HepG2 (cell line): ENCODE measurements around the gene PLCXD1. TPM values are rescaled to one million over a fixed set of nuclear protein-coding genes. Genes with fewer than 3 reads are reported as not detected.

Source experiments
- ATAC-seq: fragments of 200-7000 bp; cut with Tn5 transposase; 3 replicates; pipeline ENCODE4 v1.9.1; 2020; ENCODE audit warnings: mild to moderate bottlenecking, moderate library complexity
- BruUV-seq: library from RNA; stranded (reverse); fragments of 400-500 nt; replicated peaks from 2 replicates; lab custom pipeline; 2021; lab: Mats Ljungman, UMichigan
- CTCF ChIA-PET: fragments of 300-600 bp; formaldehyde crosslinking; extraction: SDS; loops from one replicate; lab custom pipeline; 2021; ENCODE audit warnings: low total read pairs, inconsistent platforms, low intra/inter-chr PET ratio; lab: Yijun Ruan, JAX
- POLR2A ChIA-PET: fragments of 350-600 bp; sonication (Branson Sonifier 250); formaldehyde crosslinking; loops from one replicate; lab custom pipeline; 2020; ENCODE audit warnings: antibody characterized with exemption, inconsistent platforms; lab: Yijun Ruan, JAX
- DNase-seq: peaks from one replicate; pipeline ENCODE4 v3.0.0-alpha.2; 2015; ENCODE audit warnings: low spot score
- FAIRE-seq: peaks from 3 replicates; lab custom pipeline; 2011; peaks lifted over from hg19 to GRCh38; lab: Jason Lieb, UNC
- H2AFZ ChIP-seq: one replicate; pipeline ENCODE4 v1.6.1; 2011; ENCODE audit warnings: low read length, inconsistent platforms
- H3K27ac ChIP-seq: fragments of 300-600 bp; 3 replicates; pipeline ENCODE4 v1.8.0; 2011; ENCODE audit warnings: mixed run types, mild to moderate bottlenecking, mixed read lengths, low read length, inconsistent platforms; ENCODE audit not compliant: insufficient read depth; ENCODE audit errors: extremely low read length
- H3K27me3 ChIP-seq, 2 experiments: fragments of 200-600 bp in 1 of 2; 2 replicates in 1 of 2; 3 replicates in 1 of 2; pipeline versions ENCODE4 v1.6.0 to v1.8.0; 2011; ENCODE audit warnings: low read length in 2 of 2, mild to moderate bottlenecking in 2 of 2, moderate library complexity in 2 of 2, inconsistent platforms in 1 of 2; ENCODE audit not compliant: insufficient read depth in 2 of 2, control insufficient read depth in 1 of 2
- H3K36me3 ChIP-seq, 2 experiments: fragments of 200-600 bp in 1 of 2; replicated peaks in 1 of 2; 2 replicates in 1 of 2; 3 replicates in 1 of 2; pipeline versions ENCODE4 v1.5.1 to v1.8.0; 2011; ENCODE audit warnings: low read length in 2 of 2, inconsistent platforms in 1 of 2; ENCODE audit not compliant: insufficient read depth in 2 of 2, control insufficient read depth in 1 of 2
- H3K4me1 ChIP-seq: 2 replicates; pipeline ENCODE4 v1.5.1; 2012; ENCODE audit warnings: low read length, inconsistent platforms; ENCODE audit not compliant: insufficient read depth
- H3K4me2 ChIP-seq: 2 replicates; pipeline ENCODE4 v1.6.0; 2011; ENCODE audit warnings: low read depth, low read length, inconsistent platforms
- H3K4me3 ChIP-seq, 3 experiments: fragments of 200-600 bp in 1 of 3; sonication (generic), shearing (Covaris generic) in 1 of 3; replicated peaks in 1 of 3; 2 replicates each; pipeline ENCODE4 v1.5.1; 2011 to 2016; ENCODE audit warnings: low read length in 3 of 3, inconsistent platforms in 2 of 3, low read depth in 2 of 3, mild to moderate bottlenecking in 2 of 3, control low read depth in 1 of 3, mixed read lengths in 1 of 3; ENCODE audit not compliant: insufficient read depth in 1 of 3
- H3K79me2 ChIP-seq: one replicate; pipeline ENCODE4 v1.6.1; 2011; ENCODE audit warnings: low read length, inconsistent platforms; ENCODE audit not compliant: insufficient read depth
- H3K9ac ChIP-seq: 2 replicates; pipeline ENCODE4 v1.6.0; 2011; ENCODE audit warnings: mild to moderate bottlenecking, low read depth, low read length, inconsistent platforms; ENCODE audit not compliant: insufficient read depth
- H3K9me3 ChIP-seq: 2 replicates; pipeline ENCODE4 v1.5.1; 2012; ENCODE audit warnings: mild to moderate bottlenecking, low read length
- H4K20me1 ChIP-seq: 2 replicates; pipeline ENCODE4 v1.6.0; 2011; ENCODE audit warnings: inconsistent platforms, mild to moderate bottlenecking, low read length, moderate library complexity; ENCODE audit not compliant: insufficient read depth
- E2F5 ChIP-seq: sonication (generic); formaldehyde crosslinking; conservative IDR thresholded peaks from 2 replicates; pipeline ENCODE4 v1.4.0; 2020; ENCODE audit warnings: missing genetic modification reagents
- GABPB1 ChIP-seq: IDR thresholded peaks from 2 replicates; pipeline ENCODE4 v1.6.1; 2016; ENCODE audit warnings: mild to moderate bottlenecking, missing genetic modification reagents, moderate library complexity, missing compliant biosample characterization
- KLF15 ChIP-seq: sonication (generic); formaldehyde crosslinking; IDR thresholded peaks from 2 replicates; pipeline ENCODE4 v1.8.1; 2023; ENCODE audit warnings: borderline replicate concordance, mild to moderate bottlenecking, inconsistent platforms, missing genetic modification reagents, mixed read lengths
- NFAT5 ChIP-seq: sonication (generic); formaldehyde crosslinking; IDR thresholded peaks from 2 replicates; pipeline ENCODE4 v1.4.0; 2020; ENCODE audit warnings: missing genetic modification reagents
- ZC3H13 ChIP-seq: sonication (generic); formaldehyde crosslinking; IDR thresholded peaks from 2 replicates; pipeline ENCODE4 v1.8.1; 2023; ENCODE audit warnings: mild to moderate bottlenecking, missing genetic modification reagents, moderate library complexity
- ZNF530 ChIP-seq: sonication (generic); formaldehyde crosslinking; IDR thresholded peaks from 2 replicates; pipeline ENCODE4 v1.5.0; 2020; ENCODE audit warnings: low read depth, mild to moderate bottlenecking, missing genetic modification reagents
- WGBS: methylation state at CpG from one replicate; pipeline ENCODE4 v1.1.6; 2017; ENCODE audit warnings: low lambda C conversion rate; 5-methylcytosine and 5-hydroxymethylcytosine counted together
- in situ Hi-C: cut with HindIII; loops from 2 replicates; pipeline ENCODE4 v1.10.0; 2017; ENCODE audit warnings: low pct_unique_long_range_greater_than_20kb; ENCODE audit not compliant: extremely low pct_ligation_motif_present
- intact Hi-C: fragments of 100-400 bp; cut with micrococcal nuclease; formaldehyde crosslinking; loops from one replicate; pipeline ENCODE4 v1.10.0; 2022; ENCODE audit not compliant: unreplicated experiment
- polyA plus RNA-seq, 8 experiments: library from polyadenylated mRNA; depleted of rRNA in 3 of 8; stranded (reverse) in 7 of 8; unstranded in 1 of 8; fragments of >200 nt; fragmentation: Illumina TruSeq in 4 of 8; extraction: Trizol in 4 of 8; gene quantifications; 2 replicates each; pipeline versions ENCODE4 v1.2.1 to v1.2.3, GENCODE V29; 2011 to 2016; ENCODE audit warnings: low read depth in 4 of 8, missing spikeins in 1 of 8, mixed read lengths in 1 of 8; ENCODE audit not compliant: insufficient read depth in 1 of 8
- total RNA-seq, 5 experiments: library from RNA; depleted of rRNA; stranded (reverse); fragments of >200 nt; fragmentation: Illumina TruSeq; extraction: Trizol; gene quantifications; 2 replicates each; pipeline ENCODE4 v1.2.3, GENCODE V29; 2016; ENCODE audit warnings: low read depth in 1 of 5
- TF ChIP-seq, protein P1 (sequence below): sonication (generic); formaldehyde crosslinking; IDR thresholded peaks from 2 replicates; pipeline ENCODE4 v1.4.0; 2020; ENCODE audit warnings: mild to moderate bottlenecking, missing genetic modification reagents

The PLCXD1 gene
- total and polyA plus RNA-seq, 2 of the 13 experiments (the other 11 are each of a cell fraction or from before 2014, with no cell fraction given) = 87.7 to 153 TPM

- no peak overlapping the region for H3K27ac ChIP-seq
- TF ChIP-seq GABPB1 (CRISPR knock-in tag) (no peak), ZC3H13 (CRISPR knock-in tag) (no peak), KLF15 (no peak), ZNF530 (CRISPR knock-in tag) (no peak), NFAT5 (no peak), E2F5 (CRISPR knock-in tag) (no peak)
- TF ChIP-seq, protein P1, sequence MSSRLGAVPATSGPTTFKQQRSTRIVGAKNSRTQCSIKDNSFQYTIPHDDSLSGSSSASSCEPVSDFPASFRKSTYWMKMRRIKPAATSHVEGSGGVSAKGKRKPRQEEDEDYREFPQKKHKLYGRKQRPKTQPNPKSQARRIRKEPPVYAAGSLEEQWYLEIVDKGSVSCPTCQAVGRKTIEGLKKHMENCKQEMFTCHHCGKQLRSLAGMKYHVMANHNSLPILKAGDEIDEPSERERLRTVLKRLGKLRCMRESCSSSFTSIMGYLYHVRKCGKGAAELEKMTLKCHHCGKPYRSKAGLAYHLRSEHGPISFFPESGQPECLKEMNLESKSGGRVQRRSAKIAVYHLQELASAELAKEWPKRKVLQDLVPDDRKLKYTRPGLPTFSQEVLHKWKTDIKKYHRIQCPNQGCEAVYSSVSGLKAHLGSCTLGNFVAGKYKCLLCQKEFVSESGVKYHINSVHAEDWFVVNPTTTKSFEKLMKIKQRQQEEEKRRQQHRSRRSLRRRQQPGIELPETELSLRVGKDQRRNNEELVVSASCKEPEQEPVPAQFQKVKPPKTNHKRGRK = no peak
- TF ChIP-seq, all 625 proteins: peak for 0
- no peak for DNase-seq
- ChIA-PET CTCF (no interaction called here), POLR2A (no interaction called here)
- peaks cover 0 to 7% of the 10 kb centered on the region in 2 experiments; a peak in 2 of 5 replicates for H3K36me3 ChIP-seq
- H3K4me2 ChIP-seq = no peak overlapping the region
- H2AFZ ChIP-seq = no peak overlapping the region
- no TSS peak for BruUV-seq
- H4K20me1 ChIP-seq = no peaks in the 10 kb centered on the region
- H3K27me3 ChIP-seq = no peaks in the 10 kb centered on the region
- 97% methylated on average over 31 of the region's 36 CpGs for WGBS
- no peaks in the 10 kb centered on the region for H3K9me3 ChIP-seq
- ATAC-seq = no peak
- H3K9ac ChIP-seq = no peak overlapping the region
- intact Hi-C loops = no loop called here
- H3K79me2 ChIP-seq = no peaks in the 10 kb centered on the region
- H3K4me1 ChIP-seq = no peaks in the 10 kb centered on the region
- in situ Hi-C loops = no loop called here
- no peak for FAIRE-seq
- no peak overlapping the region for H3K4me3 ChIP-seq
Observed at GRCh38 chrX:341541-342101, 60.4 kb downstream of the PLCXD1 start.
